OCI-LY1 (cell line): Measurements from ENCODE around the gene ANKRD13B.

Experiments
- H2AFZ ChIP-seq: fragments of 200-600 bp; sonication (generic), shearing (Covaris generic); 2 replicates; pipeline ENCODE4 v1.6.0; 2014; ENCODE audit warnings: antibody characterized with exemption, mild to moderate bottlenecking, low read length
- H3F3A ChIP-seq: fragments of 200-600 bp; sonication (generic), shearing (Covaris generic); 2 replicates; pipeline ENCODE4 v1.6.0; 2014; ENCODE audit warnings: mild to moderate bottlenecking, antibody characterized with exemption, low read length, moderate library complexity; ENCODE audit not compliant: insufficient read depth
- H3K27ac ChIP-seq: fragments of 200-600 bp; sonication (generic); 2 replicates; pipeline ENCODE4 v1.5.1; 2014; ENCODE audit warnings: low read length, mixed run types, mild to moderate bottlenecking, low read depth; ENCODE audit not compliant: poor library complexity, severe bottlenecking
- H3K27me3 ChIP-seq: fragments of 200-600 bp; sonication (generic); 2 replicates; pipeline ENCODE4 v1.6.0; 2014; ENCODE audit warnings: antibody characterized with exemption, mild to moderate bottlenecking, low read length, moderate library complexity; ENCODE audit not compliant: insufficient read depth
- H3K36me3 ChIP-seq: fragments of 200-600 bp; sonication (generic); 2 replicates; pipeline ENCODE4 v1.6.1; 2014; ENCODE audit warnings: mild to moderate bottlenecking, antibody characterized with exemption, low read length, moderate library complexity, mixed read lengths; ENCODE audit not compliant: insufficient read depth
- H3K4me1 ChIP-seq: fragments of 200-600 bp; sonication (generic); 2 replicates; pipeline ENCODE4 v1.5.1; 2014; ENCODE audit warnings: mild to moderate bottlenecking, low read length, moderate library complexity; ENCODE audit not compliant: insufficient read depth, severe bottlenecking
- H3K4me2 ChIP-seq: fragments of 200-600 bp; sonication (generic), shearing (Covaris generic); 2 replicates; pipeline ENCODE4 v1.6.1; 2014; ENCODE audit warnings: low read length
- H3K4me3 ChIP-seq: fragments of 200-600 bp; sonication (generic); 2 replicates; pipeline ENCODE4 v1.5.1; 2014; ENCODE audit warnings: low read length, low read depth, mild to moderate bottlenecking, mixed read lengths; ENCODE audit not compliant: poor library complexity, severe bottlenecking
- H3K79me2 ChIP-seq: fragments of 200-600 bp; shearing (Covaris generic); 2 replicates; pipeline ENCODE4 v1.6.1; 2016; ENCODE audit warnings: mixed run types, low read length, mixed read lengths; ENCODE audit not compliant: insufficient read depth
- H3K9ac ChIP-seq: fragments of 200-600 bp; sonication (generic), shearing (Covaris generic); 2 replicates; pipeline ENCODE4 v1.6.1; 2014; ENCODE audit warnings: mild to moderate bottlenecking, low read length, mixed read lengths
- H3K9me2 ChIP-seq: fragments of 200-600 bp; sonication (generic), shearing (Covaris generic); 2 replicates; pipeline ENCODE4 v1.6.1; 2014; ENCODE audit warnings: low read depth, mild to moderate bottlenecking, low read length, mixed read lengths
- H3K9me3 ChIP-seq: fragments of 200-600 bp; shearing (Covaris generic); 2 replicates; pipeline ENCODE4 v1.6.1; 2014; ENCODE audit warnings: low read length, mixed read lengths
- H4K20me1 ChIP-seq: fragments of 200-600 bp; sonication (generic), shearing (Covaris generic); 2 replicates; pipeline ENCODE4 v1.6.0; 2016; ENCODE audit warnings: mild to moderate bottlenecking, low read length; ENCODE audit not compliant: insufficient read depth
- CTCF ChIP-seq: fragments of 200-600 bp; sonication (generic), shearing (Covaris generic); IDR thresholded peaks from 2 replicates; pipeline ENCODE4 v1.5.1; 2017; ENCODE audit warnings: mild to moderate bottlenecking, antibody characterized with exemption, low read length, moderate library complexity, mixed read lengths
- EZH2 ChIP-seq: fragments of 200-600 bp; sonication (generic), shearing (Covaris generic); IDR thresholded peaks from 2 replicates; pipeline ENCODE4 v1.8.0; 2017; ENCODE audit warnings: borderline replicate concordance, mixed run types, mild to moderate bottlenecking, antibody characterized with exemption, low read length, moderate library complexity, mixed read lengths

The ANKRD13B gene

GRCh38 chr17:29546830-29547229, 46.1 kb upstream of the ANKRD13B start:
- Histone ChIP-seq H3K9ac (no peak overlapping the region), H3K4me1 (no peaks in the 10 kb centered on the region), H3K27ac (no peak overlapping the region), H3K27me3 (no peaks in the 10 kb centered on the region), H3K9me3 (no peaks in the 10 kb centered on the region), H2AFZ (no peak overlapping the region), H4K20me1 (no peaks in the 10 kb centered on the region), H3K36me3 (peaks cover 27% of the 10 kb centered on the region), H3K79me2 (no peaks in the 10 kb centered on the region), H3K4me3 (no peak overlapping the region), H3F3A (no peaks in the 10 kb centered on the region), H3K4me2 (no peak overlapping the region), H3K9me2 (no peaks in the 10 kb centered on the region)
- TF ChIP-seq EZH2: no peak
- TF ChIP-seq CTCF: no peak

- no peaks in the 10 kb centered on the region for H3K4me1 ChIP-seq
- H3F3A ChIP-seq: no peaks in the 10 kb centered on the region
- H3K27ac ChIP-seq: no peak overlapping the region
- H3K4me2 ChIP-seq: no peak overlapping the region
- H3K79me2 ChIP-seq: no peaks in the 10 kb centered on the region
- no peaks in the 10 kb centered on the region for H3K9me3 ChIP-seq
- no peak overlapping the region for H3K9ac ChIP-seq
- H2AFZ ChIP-seq: no peak overlapping the region
- no peaks in the 10 kb centered on the region for H3K27me3 ChIP-seq
- TF ChIP-seq EZH2 (no peak), CTCF (no peak)
- no peaks in the 10 kb centered on the region for H4K20me1 ChIP-seq
- no peak overlapping the region for H3K4me3 ChIP-seq
- no peaks in the 10 kb centered on the region for H3K9me2 ChIP-seq
- peaks cover 7% of the 10 kb centered on the region; the same call in 1 of the 2 replicates for H3K36me3 ChIP-seq
Observed at GRCh38 chr17:29549177-29549923, 43.6 kb upstream of the ANKRD13B start.

- Histone ChIP-seq H3F3A (no peaks in the 10 kb centered on the region), H2AFZ (no peak overlapping the region), H4K20me1 (no peaks in the 10 kb centered on the region), H3K27ac (no peak overlapping the region), H3K4me3 (no peak overlapping the region), H3K79me2 (no peaks in the 10 kb centered on the region), H3K27me3 (no peaks in the 10 kb centered on the region), H3K4me1 (peaks cover 12% of the 10 kb centered on the region), H3K4me2 (no peak overlapping the region), H3K36me3 (no peaks in the 10 kb centered on the region), H3K9me2 (no peaks in the 10 kb centered on the region), H3K9me3 (no peaks in the 10 kb centered on the region), H3K9ac (no peak overlapping the region)
- TF ChIP-seq EZH2: no peak
- TF ChIP-seq CTCF: no peak
Observed at GRCh38 chr17:29555840-29556239, 37.1 kb upstream of the ANKRD13B start.
